ENCODE measurements around the gene ARRB1. TPM values are rescaled to one million over a fixed set of nuclear protein-coding genes. Genes with fewer than 3 reads are reported as not detected.
"Not testable (repeated sequence)": the region's sequence is repeated elsewhere in the genome, so short reads cannot be mapped to it uniquely, and the experiment has no call there.

ARRB1 gene
- total RNA-seq, 5 donors from 2014 or later (not counting 1 experiment from before 2014, with no cell fraction given): 37.2 to 57.3 (median 47.3) TPM

DNA sequence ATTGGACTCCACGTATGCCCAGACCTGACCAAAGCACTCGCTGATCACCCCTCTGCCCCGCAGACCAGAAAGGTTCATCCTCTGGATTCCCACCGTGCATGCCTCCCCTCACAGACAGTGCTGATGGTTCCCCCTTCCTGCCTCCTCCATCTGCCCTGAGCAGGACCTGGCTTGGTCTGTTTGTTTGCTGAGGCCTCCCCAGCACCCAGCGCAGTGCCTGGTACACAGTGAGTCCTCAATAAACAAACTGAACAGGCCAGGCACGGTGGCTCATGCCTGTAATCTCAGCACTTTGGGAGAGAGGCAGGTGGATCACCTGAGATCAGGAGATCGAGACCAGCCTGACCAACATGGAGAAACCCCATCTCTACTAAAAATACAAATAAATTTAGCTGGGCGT, 24.2 kb upstream of the ARRB1 start:
- no peak overlapping the region for H3K4me3 ChIP-seq (ENCODE audit: control insufficient read depth in 1 of 2, extremely low read depth in 1 of 2, low read length in 1 of 2)
- H3K27me3 ChIP-seq (replicated peaks in 1 of 2; ENCODE audit: control insufficient read depth in 2 of 2, extremely low read depth in 1 of 2, insufficient read depth in 2 of 2, low read length in 1 of 2): peaks cover 0 to 4% of the 10 kb centered on the region in 2 experiments
- CTCF ChIA-PET: interaction anchor here in 1 of 2 donors (0.7 kb wide), 1 partner anchor 60 kb away, joined by 5 read pairs; no protein-coding TSS in a partner anchor
- Mint-ChIP-seq H3K36me3 (no peaks in the 10 kb centered on the region), H3K4me1 (peaks cover 0 to 3% (median 1%) of the 10 kb centered on the region in 3 donors), H3K27ac (no peak overlapping the region), H3K4me3 (no peak overlapping the region), H3K9me3 (no peaks in the 10 kb centered on the region), H3K27me3 (no peaks in the 10 kb centered on the region)
- H3K36me3 ChIP-seq (ENCODE audit: control insufficient read depth in 2 of 2, extremely low read depth in 1 of 2, insufficient read depth in 1 of 2, low read length in 1 of 2): no peaks in the 10 kb centered on the region
- POLR2A ChIA-PET: no interaction called here
- H3K4me1 ChIP-seq (ENCODE audit: control insufficient read depth in 1 of 2, extremely low read depth in 1 of 2, insufficient read depth in 2 of 2, low read length in 2 of 2): no peaks in the 10 kb centered on the region
- ATAC-seq (replicated peaks in 1 of 4): no peak
- H3K9me3 ChIP-seq: no peaks in the 10 kb centered on the region
- no peak overlapping the region for H3K27ac ChIP-seq (ENCODE audit: low read length)
- 82% methylated on average over 6 of the region's 8 CpGs for WGBS (ENCODE audit: insufficient coverage)
- DNase-seq: no peak

DNA sequence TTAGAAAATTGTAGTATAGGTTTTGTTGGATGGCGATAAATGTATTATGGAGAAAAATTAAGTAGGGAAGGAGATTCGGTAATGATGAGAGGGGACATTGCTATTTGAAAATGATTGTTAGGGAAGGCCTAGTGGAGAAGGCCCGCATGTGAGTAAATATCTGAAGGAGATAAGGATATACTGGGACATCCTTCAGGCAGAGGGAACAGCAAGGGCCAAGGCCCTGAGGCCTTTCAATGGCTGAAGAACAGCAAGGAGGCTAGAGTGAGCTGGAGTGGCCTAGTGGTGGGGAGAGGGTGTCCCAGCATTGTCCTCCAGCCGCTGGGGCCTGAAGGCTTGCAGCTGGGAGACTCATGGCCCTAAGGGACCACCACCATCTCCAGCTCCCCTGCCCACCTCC, 23.2 kb upstream of the ARRB1 start:
- Histone ChIP-seq H3K27me3 (replicated peaks in 1 of 2; ENCODE audit: control insufficient read depth in 2 of 2, extremely low read depth in 1 of 2, insufficient read depth in 2 of 2, low read length in 1 of 2) (peaks cover 0 to 4% of the 10 kb centered on the region in 2 experiments), H3K36me3 (ENCODE audit: control insufficient read depth in 2 of 2, extremely low read depth in 1 of 2, insufficient read depth in 1 of 2, low read length in 1 of 2) (no peaks in the 10 kb centered on the region), H3K4me1 (ENCODE audit: control insufficient read depth in 1 of 2, extremely low read depth in 1 of 2, insufficient read depth in 2 of 2, low read length in 2 of 2) (peaks cover 0 to 4% of the 10 kb centered on the region in 2 experiments), H3K9me3 (no peaks in the 10 kb centered on the region), H3K27ac (ENCODE audit: low read length) (no peak overlapping the region), H3K4me3 (ENCODE audit: control insufficient read depth in 1 of 2, extremely low read depth in 1 of 2, low read length in 1 of 2) (no peak overlapping the region)
- DNase-seq (no peak), ATAC-seq (replicated peaks in 1 of 4) (no peak)
- no peaks in the 10 kb centered on the region for H3K9me3 Mint-ChIP-seq
- H3K27me3 Mint-ChIP-seq: no peaks in the 10 kb centered on the region
- H3K36me3 Mint-ChIP-seq: no peaks in the 10 kb centered on the region
- peaks cover 5 to 8% (median 6%) of the 10 kb centered on the region in 3 donors for H3K4me1 Mint-ChIP-seq
- no peak overlapping the region for H3K4me3 Mint-ChIP-seq
- WGBS (ENCODE audit: insufficient coverage): 90% methylated on average over 4 of the region's 4 CpGs
- H3K27ac Mint-ChIP-seq: no peak overlapping the region
- ChIA-PET CTCF (interaction anchor here in 1 of 2 donors (0.7 kb wide), 1 partner anchor 59 kb away, joined by 5 read pairs; no protein-coding TSS in a partner anchor), POLR2A (interaction anchor here in 1 of 2 donors (0.6 kb wide), 1 partner anchor 512 kb away, joined by 3 read pairs; no protein-coding TSS in a partner anchor)

DNA sequence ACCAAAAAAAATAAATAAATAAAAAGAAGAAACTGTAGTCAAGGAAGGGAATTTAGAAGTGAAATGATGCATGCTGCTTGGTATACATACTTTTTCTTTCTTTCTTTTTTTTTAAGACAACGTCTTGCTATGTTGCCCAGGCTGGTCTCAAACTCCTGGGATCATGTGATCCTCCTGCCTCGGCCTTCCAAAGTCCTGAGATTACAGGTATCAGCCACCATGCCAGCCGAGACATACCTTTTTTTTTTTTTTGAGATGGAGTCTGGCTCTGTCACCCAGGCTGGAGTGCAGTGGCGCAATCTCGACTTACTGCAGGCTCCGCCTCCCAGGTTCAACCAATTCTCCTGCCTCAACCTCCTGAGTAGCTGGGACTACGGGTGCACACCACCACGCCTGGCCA, 21.7 kb upstream of the ARRB1 start:
- WGBS (ENCODE audit: insufficient coverage): 60% methylated on average over 1 of the region's 8 CpGs
- no peak for ATAC-seq (replicated peaks in 1 of 4)
- Mint-ChIP-seq H3K4me1 (peaks cover 6 to 15% (median 8%) of the 10 kb centered on the region in 3 donors), H3K27ac (no peak overlapping the region), H3K9me3 (no peaks in the 10 kb centered on the region), H3K27me3 (no peaks in the 10 kb centered on the region), H3K36me3 (no peaks in the 10 kb centered on the region), H3K4me3 (no peak overlapping the region)
- DNase-seq: no peak
- Histone ChIP-seq H3K4me1 (ENCODE audit: control insufficient read depth in 1 of 2, extremely low read depth in 1 of 2, insufficient read depth in 2 of 2, low read length in 2 of 2) (peaks cover 0 to 5% of the 10 kb centered on the region in 2 experiments), H3K36me3 (ENCODE audit: control insufficient read depth in 2 of 2, extremely low read depth in 1 of 2, insufficient read depth in 1 of 2, low read length in 1 of 2) (no peaks in the 10 kb centered on the region), H3K4me3 (ENCODE audit: control insufficient read depth in 1 of 2, extremely low read depth in 1 of 2, low read length in 1 of 2) (no peak overlapping the region), H3K9me3 (no peaks in the 10 kb centered on the region), H3K27ac (ENCODE audit: low read length) (no peak overlapping the region), H3K27me3 (replicated peaks in 1 of 2; ENCODE audit: control insufficient read depth in 2 of 2, extremely low read depth in 1 of 2, insufficient read depth in 2 of 2, low read length in 1 of 2) (peaks cover 0 to 4% of the 10 kb centered on the region in 2 experiments)
- ChIA-PET CTCF (no interaction called here), POLR2A (no interaction called here)

DNA sequence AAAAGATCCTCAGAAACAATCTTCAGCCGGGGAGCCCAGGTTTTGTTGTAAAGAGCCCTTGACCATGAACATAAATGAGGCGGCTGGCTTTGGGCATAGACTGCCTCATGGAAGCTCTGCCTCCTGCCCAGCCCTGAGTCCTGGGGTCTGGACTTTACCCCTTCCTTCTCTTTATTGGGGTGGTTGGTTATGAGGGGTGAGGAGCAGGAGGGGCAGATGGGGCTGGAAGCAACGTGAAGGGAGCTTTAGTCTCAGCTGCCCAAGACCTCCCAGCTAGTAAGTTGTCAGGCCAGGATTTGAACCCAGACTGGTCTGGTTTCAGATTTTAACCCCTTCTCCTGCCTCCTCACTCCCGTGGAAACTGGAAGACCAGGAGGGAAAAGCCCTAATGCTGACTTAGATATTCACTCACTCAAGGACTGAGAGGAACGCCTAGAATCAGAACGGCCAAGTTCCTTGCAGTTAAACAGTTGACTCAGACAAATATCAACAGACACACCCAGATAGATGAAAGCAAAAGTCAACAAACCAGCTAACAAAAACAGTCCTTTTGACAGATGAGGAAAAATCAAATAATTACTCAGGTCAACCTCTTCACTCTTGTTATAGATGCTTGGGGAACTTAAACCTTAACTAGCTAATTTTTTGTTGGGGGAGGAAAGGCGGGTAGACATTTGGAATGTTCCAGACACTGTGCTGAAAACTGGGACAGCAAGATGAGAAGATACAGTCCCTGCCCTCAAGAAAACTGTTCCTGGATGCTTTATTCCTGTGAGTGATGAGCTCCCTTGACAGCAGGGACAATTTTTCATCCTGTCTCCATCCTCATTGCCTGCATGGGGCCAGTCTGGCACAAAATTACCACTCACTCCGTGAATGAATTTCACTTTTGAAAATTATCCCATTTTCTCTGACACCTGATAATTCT, 20.8 kb upstream of the ARRB1 start:
- Mint-ChIP-seq H3K4me3 (no peak overlapping the region), H3K27ac (peak overlapping the region in 1 of 2 donors; percentile 37), H3K4me1 (peaks cover 6 to 17% (median 8%) of the 10 kb centered on the region in 3 donors), H3K27me3 (no peaks in the 10 kb centered on the region), H3K36me3 (no peaks in the 10 kb centered on the region), H3K9me3 (no peaks in the 10 kb centered on the region)
- H3K36me3 ChIP-seq (ENCODE audit: control insufficient read depth in 2 of 2, extremely low read depth in 1 of 2, insufficient read depth in 1 of 2, low read length in 1 of 2): no peaks in the 10 kb centered on the region
- ATAC-seq (replicated peaks in 1 of 4) (no peak), DNase-seq (no peak)
- H3K27ac ChIP-seq (ENCODE audit: low read length): no peak overlapping the region
- H3K27me3 ChIP-seq (replicated peaks in 1 of 2; ENCODE audit: control insufficient read depth in 2 of 2, extremely low read depth in 1 of 2, insufficient read depth in 2 of 2, low read length in 1 of 2): peaks cover 0 to 4% of the 10 kb centered on the region in 2 experiments
- no peak overlapping the region for H3K4me3 ChIP-seq (ENCODE audit: control insufficient read depth in 1 of 2, extremely low read depth in 1 of 2, low read length in 1 of 2)
- CTCF ChIA-PET: interaction anchor here in 1 of 2 donors (0.5 kb wide), 1 partner anchor 96 kb away, joined by 3 read pairs; no protein-coding TSS in a partner anchor
- no peaks in the 10 kb centered on the region for H3K9me3 ChIP-seq
- POLR2A ChIA-PET: no interaction called here
- peaks cover 0 to 5% of the 10 kb centered on the region in 2 experiments for H3K4me1 ChIP-seq (ENCODE audit: control insufficient read depth in 1 of 2, extremely low read depth in 1 of 2, insufficient read depth in 2 of 2, low read length in 2 of 2)
- 61% methylated on average over 2 of the region's 8 CpGs for WGBS (ENCODE audit: insufficient coverage)

DNA sequence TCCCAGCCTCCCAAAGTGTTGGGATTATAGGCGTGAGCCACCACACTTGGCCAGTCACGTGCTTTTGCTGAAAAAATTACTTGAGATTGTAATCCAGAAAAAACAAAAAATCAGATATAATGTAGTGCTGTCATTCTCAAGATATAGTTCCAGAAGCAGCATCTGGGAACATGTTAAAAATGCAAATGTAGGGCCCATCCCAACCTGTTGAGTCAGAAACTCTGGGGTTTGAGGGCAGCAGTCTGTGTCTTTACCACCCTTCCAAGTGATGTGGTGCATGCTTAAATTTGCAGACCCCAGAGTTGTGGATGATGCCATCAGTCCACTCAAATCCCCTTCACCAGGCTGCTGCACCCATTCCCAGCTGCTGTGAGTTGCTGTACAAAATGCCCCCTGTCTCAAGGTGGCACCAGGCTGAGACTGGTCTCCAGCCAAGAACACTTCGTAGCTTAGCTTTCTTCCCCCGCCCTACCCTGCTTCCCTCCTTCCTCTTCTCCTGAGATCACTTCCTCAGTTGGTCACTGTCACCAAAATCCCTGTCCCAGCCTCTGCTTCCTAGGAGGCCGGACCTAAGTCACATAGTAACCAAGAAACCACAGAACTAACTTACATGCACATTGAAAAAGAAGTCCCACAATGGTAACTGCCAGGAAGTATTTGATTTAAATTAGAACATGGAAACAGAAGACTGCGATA, 18.2 kb upstream of the ARRB1 start:
- DNase-seq (no peak), ATAC-seq (replicated peaks in 1 of 4) (no peak)
- no peaks in the 10 kb centered on the region for H3K36me3 ChIP-seq (ENCODE audit: control insufficient read depth in 2 of 2, extremely low read depth in 1 of 2, insufficient read depth in 1 of 2, low read length in 1 of 2)
- no peak overlapping the region for H3K4me3 ChIP-seq (ENCODE audit: control insufficient read depth in 1 of 2, extremely low read depth in 1 of 2, low read length in 1 of 2)
- Mint-ChIP-seq H3K9me3 (no peaks in the 10 kb centered on the region), H3K27me3 (peaks cover 0 to under 1% of the 10 kb centered on the region in 2 donors), H3K4me3 (peak overlapping the region in 1 of 3 donors; percentile 51), H3K27ac (peak overlapping the region; percentile 65 to 85), H3K4me1 (peaks cover 6 to 17% (median 8%) of the 10 kb centered on the region in 3 donors), H3K36me3 (no peaks in the 10 kb centered on the region)
- WGBS (ENCODE audit: insufficient coverage): 47% methylated on average over 2 of the region's 6 CpGs
- H3K27ac ChIP-seq (ENCODE audit: low read length): no peak overlapping the region
- H3K27me3 ChIP-seq (replicated peaks in 1 of 2; ENCODE audit: control insufficient read depth in 2 of 2, extremely low read depth in 1 of 2, insufficient read depth in 2 of 2, low read length in 1 of 2): no peaks in the 10 kb centered on the region
- ChIA-PET CTCF (no interaction called here), POLR2A (no interaction called here)
- no peaks in the 10 kb centered on the region for H3K9me3 ChIP-seq
- peaks cover 0 to 5% of the 10 kb centered on the region in 2 experiments for H3K4me1 ChIP-seq (ENCODE audit: control insufficient read depth in 1 of 2, extremely low read depth in 1 of 2, insufficient read depth in 2 of 2, low read length in 2 of 2)

DNA sequence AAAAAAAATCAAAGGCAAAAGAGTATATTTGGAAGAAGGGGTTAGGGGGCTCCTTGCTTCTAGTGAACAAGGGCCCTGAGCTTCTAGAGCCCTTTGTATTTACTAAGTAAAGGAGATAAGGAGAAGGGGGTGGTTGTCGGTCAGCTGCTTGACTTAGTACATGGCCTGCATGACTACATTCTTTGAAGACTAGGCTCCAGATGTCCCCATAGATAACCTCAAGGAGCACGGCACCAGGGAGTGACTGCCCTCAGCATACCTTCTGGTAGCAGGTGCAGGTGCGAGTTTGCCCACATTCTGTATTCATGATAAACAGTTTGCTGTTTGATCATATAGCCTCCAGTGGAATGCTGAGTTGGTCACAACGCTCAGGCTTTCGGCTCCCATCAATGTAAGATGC, 15.4 kb upstream of the ARRB1 start:
- peaks cover 6 to 15% (median 8%) of the 10 kb centered on the region in 3 donors for H3K4me1 Mint-ChIP-seq
- H3K36me3 Mint-ChIP-seq; H3K27me3 ChIP-seq (replicated peaks in 1 of 2; ENCODE audit: control insufficient read depth in 2 of 2, extremely low read depth in 1 of 2, insufficient read depth in 2 of 2, low read length in 1 of 2); H3K9me3 ChIP-seq; H3K9me3 Mint-ChIP-seq; H3K36me3 ChIP-seq (ENCODE audit: control insufficient read depth in 2 of 2, extremely low read depth in 1 of 2, insufficient read depth in 1 of 2, low read length in 1 of 2); H3K4me3 ChIP-seq (ENCODE audit: control insufficient read depth in 1 of 2, extremely low read depth in 1 of 2, low read length in 1 of 2); H3K4me1 ChIP-seq (ENCODE audit: control insufficient read depth in 1 of 2, extremely low read depth in 1 of 2, insufficient read depth in 2 of 2, low read length in 2 of 2); H3K4me3 Mint-ChIP-seq; ATAC-seq (replicated peaks in 1 of 4); POLR2A ChIA-PET; DNase-seq; H3K27ac ChIP-seq (ENCODE audit: low read length); H3K27ac Mint-ChIP-seq; H3K27me3 Mint-ChIP-seq: not testable (repeated sequence)
- WGBS (ENCODE audit: insufficient coverage): 100% methylated on average over 2 of the region's 5 CpGs
- CTCF ChIA-PET: interaction anchor here in 1 of 2 donors (0.6 kb wide), 1 partner anchor 162 kb away, joined by 4 read pairs; no protein-coding TSS in a partner anchor
